Measurements from ENCODE around the gene CNTNAP2. TPM values are rescaled to one million over a fixed set of nuclear protein-coding genes. Genes with fewer than 3 reads are reported as not detected.

Gene CNTNAP2
- total RNA-seq, 1 donor from 2014 or later: 0.59 TPM

- intact Hi-C loops (cut with DNase I): no loop called here
- Histone ChIP-seq H3K4me3 (no peak overlapping the region), H3K27me3 (ENCODE audit: low read depth) (no peaks in the 10 kb centered on the region), H3K4me1 (no peaks in the 10 kb centered on the region), H3K9me3 (no peaks in the 10 kb centered on the region), H3K36me3 (no peaks in the 10 kb centered on the region), H3K27ac (no peak overlapping the region)
- TF ChIP-seq CTCF (IDR thresholded peaks at IDR 0.05): no peak
- DNase-seq: no peak
- ATAC-seq: no peak
Observed at GRCh38 chr7:146366938-146367337, 250.3 kb downstream of the CNTNAP2 start.

- ATAC-seq (no peak), DNase-seq (no peak)
- Histone ChIP-seq H3K27ac (no peak overlapping the region), H3K9me3 (no peaks in the 10 kb centered on the region), H3K27me3 (ENCODE audit: low read depth) (no peaks in the 10 kb centered on the region), H3K4me3 (no peak overlapping the region), H3K36me3 (no peaks in the 10 kb centered on the region), H3K4me1 (no peaks in the 10 kb centered on the region)
- intact Hi-C loops (cut with DNase I): no loop called here
- no peak for TF ChIP-seq CTCF (IDR thresholded peaks at IDR 0.05)
Observed at GRCh38 chr7:146370171-146370570, 253.6 kb downstream of the CNTNAP2 start.

GRCh38 chr7:146375170-146375569, 258.6 kb downstream of the CNTNAP2 start:
- H3K27me3 ChIP-seq (ENCODE audit: low read depth): no peaks in the 10 kb centered on the region
- H3K4me3 ChIP-seq: no peak overlapping the region
- intact Hi-C loops (cut with DNase I): no loop called here
- no peaks in the 10 kb centered on the region for H3K36me3 ChIP-seq
- no peaks in the 10 kb centered on the region for H3K4me1 ChIP-seq
- DNase-seq: no peak
- TF ChIP-seq CTCF (IDR thresholded peaks at IDR 0.05): no peak
- no peak for ATAC-seq
- H3K9me3 ChIP-seq: no peaks in the 10 kb centered on the region
- no peak overlapping the region for H3K27ac ChIP-seq

GRCh38 chr7:146378196-146378595, 261.6 kb downstream of the CNTNAP2 start:
- Histone ChIP-seq H3K4me3 (no peak overlapping the region), H3K9me3 (no peaks in the 10 kb centered on the region), H3K27me3 (ENCODE audit: low read depth) (no peaks in the 10 kb centered on the region), H3K36me3 (no peaks in the 10 kb centered on the region), H3K27ac (no peak overlapping the region), H3K4me1 (no peaks in the 10 kb centered on the region)
- no peak for TF ChIP-seq CTCF (IDR thresholded peaks at IDR 0.05)
- ATAC-seq (no peak), DNase-seq (no peak)
- intact Hi-C loops (cut with DNase I): no loop called here

GRCh38 chr7:146387140-146387539, 270.5 kb downstream of the CNTNAP2 start:
- DNase-seq (no peak), ATAC-seq (no peak)
- no peaks in the 10 kb centered on the region for H3K36me3 ChIP-seq
- H3K27me3 ChIP-seq (ENCODE audit: low read depth): no peaks in the 10 kb centered on the region
- H3K4me3 ChIP-seq: no peak overlapping the region
- intact Hi-C loops (cut with DNase I): no loop called here
- H3K27ac ChIP-seq: no peak overlapping the region
- H3K4me1 ChIP-seq: no peaks in the 10 kb centered on the region
- no peaks in the 10 kb centered on the region for H3K9me3 ChIP-seq
- no peak for TF ChIP-seq CTCF (IDR thresholded peaks at IDR 0.05)

- intact Hi-C loops (cut with DNase I): no loop called here
- H3K27me3 ChIP-seq (ENCODE audit: low read depth): no peaks in the 10 kb centered on the region
- H3K4me3 ChIP-seq: no peak overlapping the region
- no peaks in the 10 kb centered on the region for H3K9me3 ChIP-seq
- DNase-seq: no peak
- ATAC-seq: no peak
- TF ChIP-seq CTCF (IDR thresholded peaks at IDR 0.05): no peak
- no peaks in the 10 kb centered on the region for H3K4me1 ChIP-seq
- no peaks in the 10 kb centered on the region for H3K36me3 ChIP-seq
- no peak overlapping the region for H3K27ac ChIP-seq
Observed at GRCh38 chr7:146388928-146389327, 272.3 kb downstream of the CNTNAP2 start.

All from lower lobe of right lung (tissue), 2 donors.